ENCODE data around the gene MAP3K1. TPM values are rescaled to one million over a fixed set of nuclear protein-coding genes. Genes with fewer than 3 reads are reported as not detected.

The MAP3K1 gene
- total and polyA plus RNA-seq, 5 donors from 2014 or later: 64.3 to 110 (median 81.1) TPM

DNA sequence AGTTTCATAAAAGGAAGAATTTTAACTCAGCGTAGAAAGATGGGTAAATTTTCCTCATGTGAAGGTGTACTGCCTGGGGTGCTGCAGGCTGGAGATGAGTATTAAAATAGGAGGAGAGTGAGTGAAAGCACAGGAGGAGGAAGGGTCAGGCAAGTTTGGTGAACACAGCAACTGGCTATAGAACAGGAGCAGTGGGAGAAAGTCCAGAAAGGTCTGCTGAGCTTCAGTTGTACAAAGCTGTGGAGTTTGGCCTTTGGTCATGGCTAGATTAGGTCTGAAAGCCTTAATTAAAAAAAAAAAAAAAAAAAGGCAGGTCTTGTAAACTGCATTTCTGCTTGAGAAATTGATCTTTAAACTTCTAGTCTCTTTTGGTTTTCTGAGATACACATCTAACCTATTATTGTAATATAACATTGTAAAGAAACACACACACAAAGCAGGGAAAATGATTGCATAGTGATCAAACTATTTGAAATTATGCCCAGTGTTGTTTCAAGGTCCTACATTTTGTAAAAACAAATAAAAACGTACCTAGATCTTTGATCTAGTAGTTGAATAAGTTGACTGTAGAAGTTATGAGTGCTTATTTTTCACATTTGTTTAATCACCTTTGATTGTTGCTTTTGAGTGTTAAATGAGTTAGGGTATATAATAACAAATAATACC, 43.6 kb downstream of the MAP3K1 start:
- Mint-ChIP-seq H3K36me3 (peaks cover 37% of the 10 kb centered on the region), H3K4me1 (peaks cover 46 to 64% (median 54%) of the 10 kb centered on the region in 4 donors)
- peaks cover 64% of the 10 kb centered on the region for H3K36me3 ChIP-seq (ENCODE audit: control insufficient read depth, insufficient read depth, low read length)

DNA sequence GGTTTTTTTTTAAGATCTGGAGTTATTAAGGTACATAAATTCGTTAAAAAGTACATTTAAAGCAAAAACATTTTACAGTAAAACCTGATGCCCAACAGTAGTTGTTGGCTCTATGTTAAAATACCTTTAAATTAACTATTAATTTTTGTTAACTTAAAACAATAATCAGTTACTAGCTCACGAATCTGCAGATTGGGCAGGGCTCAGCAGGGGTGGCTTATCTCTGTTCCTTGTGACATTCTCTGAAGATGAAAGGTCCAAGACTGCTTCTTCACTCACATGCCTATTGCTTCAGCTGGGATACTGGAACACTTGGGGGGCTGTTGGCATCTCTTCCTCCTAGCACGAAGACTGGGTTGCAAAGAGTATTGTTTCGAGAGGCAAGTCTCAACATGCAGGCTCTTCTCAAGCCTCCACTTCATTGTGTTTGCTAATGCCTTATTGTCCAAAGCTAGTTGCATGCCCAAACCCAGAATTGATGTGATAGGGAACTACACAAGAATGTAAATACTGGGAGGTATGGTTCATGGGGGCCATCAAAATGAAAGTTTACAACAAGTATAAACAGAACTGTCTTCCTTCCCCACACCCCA, 46.6 kb downstream of the MAP3K1 start:
- H3K27ac Mint-ChIP-seq: no peak overlapping the region
- Histone ChIP-seq H3K4me3 (ENCODE audit: low read depth, low read length) (no peak overlapping the region), H3K36me3 (ENCODE audit: control insufficient read depth, insufficient read depth, low read length) (peaks cover 94% of the 10 kb centered on the region), H3K27ac (ENCODE audit: insufficient read depth, low read length, poor library complexity, severe bottlenecking) (no peak overlapping the region), H3K9me3 (ENCODE audit: control insufficient read depth in 2 of 2, low read length in 2 of 2) (no peaks in the 10 kb centered on the region), H3K4me1 (ENCODE audit: control insufficient read depth, insufficient read depth, low read length, poor library complexity, severe bottlenecking) (peaks cover 13% of the 10 kb centered on the region), H3K27me3 (ENCODE audit: control insufficient read depth, insufficient read depth, low read length) (no peaks in the 10 kb centered on the region)
- peaks cover 40% of the 10 kb centered on the region for H3K36me3 Mint-ChIP-seq
- no peaks in the 10 kb centered on the region for H3K9me3 Mint-ChIP-seq
- H3K27me3 Mint-ChIP-seq: no peaks in the 10 kb centered on the region
- DNase-seq: no peak
- peaks cover 29 to 36% (median 32%) of the 10 kb centered on the region in 4 donors for H3K4me1 Mint-ChIP-seq
- H3K4me3 Mint-ChIP-seq: peak overlapping the region in 1 of 4 donors; percentile 57
- ATAC-seq (ENCODE audit: low read depth in 2 of 2): no peak

More for the DNA sequence above, 43.6 kb downstream of the MAP3K1 start:
- Histone ChIP-seq H3K27me3 (ENCODE audit: control insufficient read depth, insufficient read depth, low read length) (no peaks in the 10 kb centered on the region), H3K4me3 (ENCODE audit: low read depth, low read length) (no peak overlapping the region), H3K27ac (ENCODE audit: insufficient read depth, low read length, poor library complexity, severe bottlenecking) (no peak overlapping the region), H3K9me3 (ENCODE audit: control insufficient read depth in 2 of 2, low read length in 2 of 2) (no peaks in the 10 kb centered on the region), H3K4me1 (ENCODE audit: control insufficient read depth, insufficient read depth, low read length, poor library complexity, severe bottlenecking) (peaks cover 42% of the 10 kb centered on the region)
- no peak for ATAC-seq (ENCODE audit: low read depth in 2 of 2)
- no peak overlapping the region for H3K4me3 Mint-ChIP-seq
- no peak for DNase-seq
- peak overlapping the region in 1 of 3 donors; percentile 58 for H3K27ac Mint-ChIP-seq
- H3K27me3 Mint-ChIP-seq: no peaks in the 10 kb centered on the region
- H3K9me3 Mint-ChIP-seq: no peaks in the 10 kb centered on the region

DNA sequence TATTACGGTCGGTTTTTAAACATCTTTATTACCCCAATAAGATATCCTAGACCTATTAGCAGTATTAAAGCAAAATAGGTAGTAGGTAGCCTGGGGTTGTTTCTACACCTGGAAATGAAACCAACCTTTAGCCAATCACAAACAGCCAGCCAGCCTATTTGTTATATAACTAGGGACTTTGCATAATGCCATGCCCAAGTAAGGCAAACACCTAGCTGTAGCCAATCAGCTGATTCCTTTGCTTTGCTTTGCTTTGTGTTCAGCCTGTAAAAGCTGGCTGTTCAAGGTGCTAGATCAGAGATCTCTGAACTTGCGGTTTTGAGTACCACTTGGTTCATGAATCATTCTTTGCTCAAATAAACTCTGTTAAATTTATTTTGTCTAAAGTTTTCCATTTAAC, 47.6 kb downstream of the MAP3K1 start:
- Histone ChIP-seq H3K27ac (ENCODE audit: insufficient read depth, low read length, poor library complexity, severe bottlenecking) (no peak overlapping the region), H3K4me1 (ENCODE audit: control insufficient read depth, insufficient read depth, low read length, poor library complexity, severe bottlenecking) (peaks cover 6% of the 10 kb centered on the region), H3K27me3 (ENCODE audit: control insufficient read depth, insufficient read depth, low read length) (no peaks in the 10 kb centered on the region), H3K4me3 (ENCODE audit: low read depth, low read length) (no peak overlapping the region), H3K9me3 (ENCODE audit: control insufficient read depth in 2 of 2, low read length in 2 of 2) (no peaks in the 10 kb centered on the region), H3K36me3 (ENCODE audit: control insufficient read depth, insufficient read depth, low read length) (peaks cover 96% of the 10 kb centered on the region)
- no peaks in the 10 kb centered on the region for H3K27me3 Mint-ChIP-seq
- no peak overlapping the region for H3K27ac Mint-ChIP-seq
- no peaks in the 10 kb centered on the region for H3K9me3 Mint-ChIP-seq
- H3K4me3 Mint-ChIP-seq: no peak overlapping the region
- H3K4me1 Mint-ChIP-seq: peaks cover 23 to 31% (median 27%) of the 10 kb centered on the region in 4 donors
- ATAC-seq (ENCODE audit: low read depth in 2 of 2) (peak; percentile 37 to 39), DNase-seq (peak in 1 of 3 donors; percentile 15)
- H3K36me3 Mint-ChIP-seq: peaks cover 40% of the 10 kb centered on the region

DNA sequence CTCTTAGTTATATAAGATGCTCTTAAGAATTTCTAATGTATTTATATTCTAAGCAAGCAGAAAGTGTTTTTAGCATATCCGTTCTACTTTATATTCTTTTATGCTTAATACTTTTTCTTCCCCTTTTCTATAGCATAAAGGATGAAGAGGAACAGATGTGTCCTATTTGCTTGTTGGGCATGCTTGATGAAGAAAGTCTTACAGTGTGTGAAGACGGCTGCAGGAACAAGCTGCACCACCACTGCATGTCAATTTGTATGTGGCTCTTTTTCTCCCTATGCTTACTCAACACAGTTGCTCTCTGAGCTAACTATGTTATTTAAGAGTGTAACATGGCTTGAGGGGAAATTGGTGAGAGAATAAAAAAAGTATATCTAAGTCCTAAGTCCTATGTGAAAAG, 56.4 kb downstream of the MAP3K1 start:
- DNase-seq (no peak), ATAC-seq (ENCODE audit: low read depth in 2 of 2) (no peak)
- H3K4me1 Mint-ChIP-seq: peaks cover 23 to 39% (median 33%) of the 10 kb centered on the region in 4 donors
- peak overlapping the region in 2 of 4 donors; percentile 6 to 44 for H3K4me3 Mint-ChIP-seq
- peaks cover 44% of the 10 kb centered on the region for H3K36me3 Mint-ChIP-seq
- peak overlapping the region in 1 of 3 donors; percentile 1 for H3K27ac Mint-ChIP-seq
- no peaks in the 10 kb centered on the region for H3K9me3 ChIP-seq (ENCODE audit: control insufficient read depth in 2 of 2, low read length in 2 of 2)
- H3K4me3 ChIP-seq (ENCODE audit: low read depth, low read length): no peak overlapping the region
- H3K27me3 ChIP-seq (ENCODE audit: control insufficient read depth, insufficient read depth, low read length): no peaks in the 10 kb centered on the region
- no peaks in the 10 kb centered on the region for H3K27me3 Mint-ChIP-seq
- H3K9me3 Mint-ChIP-seq: no peaks in the 10 kb centered on the region
- H3K4me1 ChIP-seq (ENCODE audit: control insufficient read depth, insufficient read depth, low read length, poor library complexity, severe bottlenecking): peaks cover 4% of the 10 kb centered on the region
- H3K36me3 ChIP-seq (ENCODE audit: control insufficient read depth, insufficient read depth, low read length): peaks cover 96% of the 10 kb centered on the region
- no peak overlapping the region for H3K27ac ChIP-seq (ENCODE audit: insufficient read depth, low read length, poor library complexity, severe bottlenecking)

DNA sequence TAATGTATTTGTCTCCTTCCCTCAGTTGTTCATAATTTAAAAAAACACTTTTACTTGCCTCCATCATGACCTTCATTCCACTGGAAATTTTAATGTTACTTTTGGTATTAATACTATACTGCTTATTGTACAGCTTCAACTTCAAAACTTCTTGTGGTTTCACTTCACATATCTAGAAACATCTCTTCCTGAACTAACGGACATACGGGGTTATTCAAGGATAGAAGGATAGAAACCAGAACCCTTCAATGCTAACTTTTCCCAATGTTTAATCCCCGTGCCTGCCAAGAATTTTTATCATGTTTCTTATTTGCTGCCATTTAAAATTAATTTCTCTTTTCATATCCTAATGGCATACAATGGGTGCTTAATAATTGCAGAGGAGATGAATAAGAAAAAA, 57.7 kb downstream of the MAP3K1 start:
- peaks cover 54% of the 10 kb centered on the region for H3K36me3 Mint-ChIP-seq
- Histone ChIP-seq H3K27me3 (ENCODE audit: control insufficient read depth, insufficient read depth, low read length) (no peaks in the 10 kb centered on the region), H3K4me1 (ENCODE audit: control insufficient read depth, insufficient read depth, low read length, poor library complexity, severe bottlenecking) (peaks cover 4% of the 10 kb centered on the region), H3K4me3 (ENCODE audit: low read depth, low read length) (no peak overlapping the region), H3K9me3 (ENCODE audit: control insufficient read depth in 2 of 2, low read length in 2 of 2) (no peaks in the 10 kb centered on the region), H3K27ac (ENCODE audit: insufficient read depth, low read length, poor library complexity, severe bottlenecking) (no peak overlapping the region), H3K36me3 (ENCODE audit: control insufficient read depth, insufficient read depth, low read length) (peaks cover 97% of the 10 kb centered on the region)
- H3K27me3 Mint-ChIP-seq: no peaks in the 10 kb centered on the region
- no peaks in the 10 kb centered on the region for H3K9me3 Mint-ChIP-seq
- H3K4me3 Mint-ChIP-seq: peak overlapping the region in 1 of 4 donors; percentile 8
- H3K4me1 Mint-ChIP-seq: peaks cover 31 to 47% (median 39%) of the 10 kb centered on the region in 4 donors
- H3K27ac Mint-ChIP-seq: peak overlapping the region; percentile 28 to 90 (median 64)
- ATAC-seq (ENCODE audit: low read depth in 2 of 2) (no peak), DNase-seq (no peak)

DNA sequence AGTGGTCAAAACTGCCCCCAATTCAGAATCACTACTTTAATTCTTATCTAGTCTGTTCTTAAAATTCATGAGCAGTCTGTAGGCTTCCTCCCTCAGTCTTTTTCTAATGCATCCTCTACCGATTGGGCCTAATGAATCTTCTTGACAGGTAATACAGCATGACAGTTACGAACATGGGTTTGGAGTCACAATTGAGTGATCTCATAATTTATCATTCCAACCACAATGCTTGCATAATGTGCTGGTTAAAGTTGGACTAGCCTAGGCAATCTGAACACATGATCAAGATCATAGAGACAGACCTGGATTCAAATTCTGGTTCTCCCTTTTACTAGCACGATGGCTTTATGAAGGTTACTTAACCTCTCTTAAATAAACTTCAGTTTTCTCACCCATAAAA, 61.0 kb downstream of the MAP3K1 start:
- Histone ChIP-seq H3K27me3 (ENCODE audit: control insufficient read depth, insufficient read depth, low read length) (no peaks in the 10 kb centered on the region), H3K4me3 (ENCODE audit: low read depth, low read length) (no peak overlapping the region), H3K27ac (ENCODE audit: insufficient read depth, low read length, poor library complexity, severe bottlenecking) (no peak overlapping the region), H3K36me3 (ENCODE audit: control insufficient read depth, insufficient read depth, low read length) (peaks cover 97% of the 10 kb centered on the region), H3K9me3 (ENCODE audit: control insufficient read depth in 2 of 2, low read length in 2 of 2) (no peaks in the 10 kb centered on the region), H3K4me1 (ENCODE audit: control insufficient read depth, insufficient read depth, low read length, poor library complexity, severe bottlenecking) (peaks cover 4% of the 10 kb centered on the region)
- Mint-ChIP-seq H3K36me3 (peaks cover 59% of the 10 kb centered on the region), H3K27ac (peak overlapping the region in 1 of 3 donors; percentile 73), H3K4me3 (no peak overlapping the region), H3K4me1 (peaks cover 24 to 49% (median 41%) of the 10 kb centered on the region in 4 donors), H3K27me3 (no peaks in the 10 kb centered on the region), H3K9me3 (no peaks in the 10 kb centered on the region)
- no peak for ATAC-seq (ENCODE audit: low read depth in 2 of 2)
- no peak for DNase-seq

DNA sequence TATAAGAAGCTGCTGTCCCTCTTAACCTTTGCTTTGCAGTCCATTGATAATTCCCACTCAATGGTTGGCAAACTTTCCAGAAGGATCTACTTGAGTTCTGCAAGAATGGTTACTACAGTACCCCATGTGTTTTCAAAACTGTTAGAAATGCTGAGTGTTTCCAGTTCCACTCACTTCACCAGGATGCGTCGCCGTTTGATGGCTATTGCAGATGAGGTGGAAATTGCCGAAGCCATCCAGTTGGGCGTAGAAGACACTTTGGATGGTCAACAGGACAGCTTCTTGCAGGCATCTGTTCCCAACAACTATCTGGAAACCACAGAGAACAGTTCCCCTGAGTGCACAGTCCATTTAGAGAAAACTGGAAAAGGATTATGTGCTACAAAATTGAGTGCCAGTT, 66.2 kb downstream of the MAP3K1 start:
- no peak overlapping the region for H3K27ac Mint-ChIP-seq
- Histone ChIP-seq H3K27ac (ENCODE audit: insufficient read depth, low read length, poor library complexity, severe bottlenecking) (no peak overlapping the region), H3K4me3 (ENCODE audit: low read depth, low read length) (no peak overlapping the region)

More for the DNA sequence above, 66.2 kb downstream of the MAP3K1 start:
- Mint-ChIP-seq H3K27me3 (no peaks in the 10 kb centered on the region), H3K4me3 (no peak overlapping the region), H3K9me3 (no peaks in the 10 kb centered on the region), H3K4me1 (peaks cover 6 to 38% (median 26%) of the 10 kb centered on the region in 4 donors), H3K36me3 (peaks cover 66% of the 10 kb centered on the region)
- Histone ChIP-seq H3K4me1 (ENCODE audit: control insufficient read depth, insufficient read depth, low read length, poor library complexity, severe bottlenecking) (no peaks in the 10 kb centered on the region), H3K27me3 (ENCODE audit: control insufficient read depth, insufficient read depth, low read length) (no peaks in the 10 kb centered on the region), H3K36me3 (ENCODE audit: control insufficient read depth, insufficient read depth, low read length) (peaks cover 99% of the 10 kb centered on the region), H3K9me3 (ENCODE audit: control insufficient read depth in 2 of 2, low read length in 2 of 2) (no peaks in the 10 kb centered on the region)
- ATAC-seq (ENCODE audit: low read depth in 2 of 2): no peak
- DNase-seq: no peak
